PC-9 (cell line): ENCODE data around the gene UHMK1. TPM values are rescaled to one million over a fixed set of nuclear protein-coding genes. Genes with fewer than 3 reads are reported as not detected.

ENCODE experiments used
- BruUV-seq: library from RNA; stranded (reverse); fragments of 400-500 nt; replicated peaks from 2 replicates; lab custom pipeline; 2021; lab: Mats Ljungman, UMichigan
- CTCF ChIA-PET: fragments of 300-600 bp; sonication (Branson Sonifier 250); formaldehyde crosslinking; loops from one replicate; lab custom pipeline; 2022; ENCODE audit warnings: antibody characterized with exemption; lab: Charles Lee
- POLR2A ChIA-PET: fragments of 300-600 bp; sonication (Branson Sonifier 250); formaldehyde crosslinking; loops from one replicate; lab custom pipeline; 2022; ENCODE audit warnings: antibody characterized with exemption; ENCODE audit not compliant: unreplicated experiment; lab: Charles Lee
- DNase-seq, 2 experiments: peaks; one replicate each; pipeline versions ENCODE4 v3.0.0 to v3.0.0-alpha.2; 2015 to 2022; ENCODE audit warnings: mixed read lengths in 1 of 2
- H2AFZ ChIP-seq: fragments of 200-600 bp; sonication (generic); 2 replicates; pipeline ENCODE4 v1.8.1; 2017; ENCODE audit warnings: antibody characterized with exemption
- H3F3A ChIP-seq: fragments of 200-600 bp; sonication (generic); 2 replicates; pipeline ENCODE4 v1.8.1; 2017; ENCODE audit warnings: antibody characterized with exemption, mild to moderate bottlenecking, low read depth; ENCODE audit not compliant: insufficient read depth
- H3K27ac ChIP-seq: fragments of 200-600 bp; sonication (generic); 2 replicates; pipeline ENCODE4 v1.6.1; 2016; ENCODE audit warnings: mixed run types
- H3K27me3 ChIP-seq: fragments of 200-600 bp; sonication (generic); 2 replicates; pipeline ENCODE4 v1.6.1; 2016; ENCODE audit warnings: low read depth, mixed run types; ENCODE audit not compliant: insufficient read depth
- H3K36me3 ChIP-seq: fragments of 200-600 bp; sonication (generic); 2 replicates; pipeline ENCODE4 v1.6.1; 2016; ENCODE audit warnings: low read depth, mixed run types
- H3K4me1 ChIP-seq: fragments of 200-600 bp; sonication (generic); replicated peaks from 2 replicates; pipeline ENCODE4 v1.6.1; 2016; ENCODE audit warnings: mixed run types; ENCODE audit not compliant: insufficient read depth
- H3K4me2 ChIP-seq: fragments of 200-600 bp; sonication (generic); 2 replicates; pipeline ENCODE4 v1.6.1; 2017; ENCODE audit warnings: mixed run types
- H3K4me3 ChIP-seq: fragments of 200-600 bp; sonication (generic); 2 replicates; pipeline ENCODE4 v1.6.1; 2016; ENCODE audit warnings: mixed run types
- H3K79me2 ChIP-seq: fragments of 200-600 bp; sonication (generic); 2 replicates; pipeline ENCODE4 v1.6.1; 2017; ENCODE audit warnings: low read depth, mixed run types
- H3K9me2 ChIP-seq: fragments of 200-600 bp; sonication (generic); 2 replicates; pipeline ENCODE4 v1.8.1; 2017; ENCODE audit warnings: mild to moderate bottlenecking; ENCODE audit not compliant: insufficient read depth
- H3K9me3 ChIP-seq: fragments of 200-600 bp; sonication (generic); 2 replicates; pipeline ENCODE4 v1.8.1; 2016; ENCODE audit warnings: low read depth; ENCODE audit not compliant: insufficient read depth
- H4K20me1 ChIP-seq: fragments of 200-600 bp; sonication (generic); 2 replicates; pipeline ENCODE4 v1.8.1; 2017; ENCODE audit not compliant: insufficient read depth
- EZH2 ChIP-seq: fragments of 200-600 bp; sonication (generic); IDR thresholded peaks from 2 replicates; pipeline ENCODE4 v1.8.0; 2017; ENCODE audit warnings: antibody characterized with exemption, low read depth
- intact Hi-C: fragments of 100-400 bp; cut with micrococcal nuclease; formaldehyde crosslinking; loops from one replicate; pipeline ENCODE4 v1.10.0; 2022; ENCODE audit not compliant: unreplicated experiment
- total RNA-seq: library from RNA; stranded (reverse); gene quantifications from 2 replicates; pipeline ENCODE4 v1.2.3, GENCODE V29; 2021
- TF ChIP-seq, protein P1 (sequence below): fragments of 200-600 bp; sonication (generic); conservative IDR thresholded peaks from 2 replicates; pipeline ENCODE4 v1.6.1; 2017; ENCODE audit warnings: mixed run types, antibody characterized with exemption, mild to moderate bottlenecking, moderate library complexity

UHMK1 gene
- total RNA-seq, 1 experiment from 2014 or later: 49.5 TPM

DNA sequence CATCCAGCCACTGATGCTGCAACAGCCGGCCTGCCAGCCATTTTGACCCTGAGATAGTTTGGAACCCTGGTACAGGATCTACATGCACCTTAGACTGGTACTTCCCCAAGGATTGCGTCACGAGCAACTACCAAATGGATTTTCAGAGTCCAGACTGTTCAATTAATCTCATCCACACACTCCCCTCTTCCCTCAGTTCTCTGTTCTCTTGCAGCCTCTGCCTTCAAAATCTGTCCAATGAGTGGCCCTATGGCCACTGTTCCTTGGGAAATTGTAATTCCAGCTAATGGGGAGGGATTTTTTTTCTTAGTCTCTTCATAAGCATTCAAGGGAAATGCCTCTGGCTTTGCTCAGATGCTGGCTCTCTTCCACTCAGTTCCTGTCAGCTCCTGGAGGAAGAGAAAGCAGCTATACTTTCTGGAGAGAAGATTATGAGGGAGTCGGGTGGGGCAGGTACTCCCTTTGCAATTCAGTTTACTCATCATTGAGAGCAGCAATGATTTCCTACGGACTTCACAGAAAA, 44.1 kb downstream of the UHMK1 start:
- no peak overlapping the region for H3K4me3 ChIP-seq
- H3K79me2 ChIP-seq: no peaks in the 10 kb centered on the region
- no peak overlapping the region for H2AFZ ChIP-seq
- no peaks in the 10 kb centered on the region for H4K20me1 ChIP-seq
- no peaks in the 10 kb centered on the region for H3K9me2 ChIP-seq
- H3K4me2 ChIP-seq: no peak overlapping the region
- H3F3A ChIP-seq: peaks cover 22% of the 10 kb centered on the region
- peaks cover 8% of the 10 kb centered on the region; the same call in 1 of the 2 replicates for H3K9me3 ChIP-seq
- intact Hi-C loops: no loop called here
- TF ChIP-seq, protein P1, sequence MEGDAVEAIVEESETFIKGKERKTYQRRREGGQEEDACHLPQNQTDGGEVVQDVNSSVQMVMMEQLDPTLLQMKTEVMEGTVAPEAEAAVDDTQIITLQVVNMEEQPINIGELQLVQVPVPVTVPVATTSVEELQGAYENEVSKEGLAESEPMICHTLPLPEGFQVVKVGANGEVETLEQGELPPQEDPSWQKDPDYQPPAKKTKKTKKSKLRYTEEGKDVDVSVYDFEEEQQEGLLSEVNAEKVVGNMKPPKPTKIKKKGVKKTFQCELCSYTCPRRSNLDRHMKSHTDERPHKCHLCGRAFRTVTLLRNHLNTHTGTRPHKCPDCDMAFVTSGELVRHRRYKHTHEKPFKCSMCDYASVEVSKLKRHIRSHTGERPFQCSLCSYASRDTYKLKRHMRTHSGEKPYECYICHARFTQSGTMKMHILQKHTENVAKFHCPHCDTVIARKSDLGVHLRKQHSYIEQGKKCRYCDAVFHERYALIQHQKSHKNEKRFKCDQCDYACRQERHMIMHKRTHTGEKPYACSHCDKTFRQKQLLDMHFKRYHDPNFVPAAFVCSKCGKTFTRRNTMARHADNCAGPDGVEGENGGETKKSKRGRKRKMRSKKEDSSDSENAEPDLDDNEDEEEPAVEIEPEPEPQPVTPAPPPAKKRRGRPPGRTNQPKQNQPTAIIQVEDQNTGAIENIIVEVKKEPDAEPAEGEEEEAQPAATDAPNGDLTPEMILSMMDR: no peak
- TF ChIP-seq EZH2: no peak
- POLR2A ChIA-PET: interaction anchor here (0.7 to 1.0 kb wide), 2 partner anchors 19 to 20 kb away, joined by 7 read pairs; partner anchors contain the start of gene UAP1
- no peaks in the 10 kb centered on the region for H3K36me3 ChIP-seq
- no TSS peak for BruUV-seq
- CTCF ChIA-PET: no interaction called here
- peak overlapping the region; percentile 54 for H3K27ac ChIP-seq
- peaks cover 28% of the 10 kb centered on the region for H3K4me1 ChIP-seq
- peak; percentile 52 to 57 for DNase-seq
- H3K27me3 ChIP-seq: no peaks in the 10 kb centered on the region

DNA sequence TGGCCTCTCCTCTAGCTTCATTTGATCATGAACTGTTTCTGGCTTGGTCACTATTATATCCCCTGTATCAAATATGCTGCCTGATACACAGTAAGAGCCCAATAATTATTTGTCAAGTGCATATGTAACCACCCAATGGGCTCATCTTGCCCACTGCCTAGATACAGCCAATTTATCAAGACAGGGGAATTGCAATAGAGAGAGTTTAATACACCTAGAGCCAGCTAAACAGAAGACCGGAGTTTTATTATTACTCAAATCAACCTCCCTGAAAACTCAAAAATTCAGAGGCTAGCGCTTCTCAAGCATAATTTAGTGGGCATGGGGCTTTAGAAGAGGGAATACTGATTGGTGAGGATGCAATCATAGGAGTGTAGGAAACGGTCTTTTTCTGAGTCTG, 45.6 kb downstream of the UHMK1 start:
- POLR2A ChIA-PET: no interaction called here

DNA sequence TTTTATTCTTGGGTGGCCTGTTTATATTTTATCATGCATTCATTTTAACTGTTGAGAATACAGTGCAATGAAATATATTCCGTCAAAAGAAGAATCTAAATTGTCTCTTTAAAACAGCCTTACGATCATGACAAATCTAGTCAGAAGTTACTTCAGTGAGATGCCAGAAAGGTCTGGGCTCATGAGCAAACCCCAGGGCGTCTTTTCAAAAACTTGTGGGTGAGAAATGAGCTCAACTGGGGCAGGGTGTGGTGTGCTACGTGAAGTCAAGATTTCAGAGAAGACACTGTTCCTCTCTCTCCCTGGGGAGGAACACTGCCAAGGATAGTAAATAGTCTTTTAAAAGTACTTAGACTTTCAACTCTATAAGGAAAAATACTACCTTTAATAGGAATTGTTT, 50.6 kb downstream of the UHMK1 start:
- POLR2A ChIA-PET: no interaction called here
- H3K27ac ChIP-seq: no peak overlapping the region
- H4K20me1 ChIP-seq: no peaks in the 10 kb centered on the region
- peaks cover 11% of the 10 kb centered on the region; the same call in 1 of the 2 replicates for H3F3A ChIP-seq
- no peaks in the 10 kb centered on the region for H3K9me2 ChIP-seq
- no peak for TF ChIP-seq EZH2
- H3K36me3 ChIP-seq: no peaks in the 10 kb centered on the region
- no peak overlapping the region for H3K4me3 ChIP-seq
- no TSS peak for BruUV-seq
- H2AFZ ChIP-seq: no peak overlapping the region
- intact Hi-C loops: no loop called here
- no peaks in the 10 kb centered on the region for H3K27me3 ChIP-seq
- H3K79me2 ChIP-seq: no peaks in the 10 kb centered on the region
- CTCF ChIA-PET: no interaction called here
- no peak for DNase-seq
- peaks cover 5% of the 10 kb centered on the region; the same call in 1 of the 2 replicates for H3K9me3 ChIP-seq
- H3K4me1 ChIP-seq: peaks cover 21% of the 10 kb centered on the region
- H3K4me2 ChIP-seq: no peak overlapping the region

More for the DNA sequence above, 45.6 kb downstream of the UHMK1 start:
- Histone ChIP-seq H3K4me1 (peaks cover 24% of the 10 kb centered on the region), H3K27ac (no peak overlapping the region), H3K79me2 (no peaks in the 10 kb centered on the region), H4K20me1 (no peaks in the 10 kb centered on the region), H3K9me2 (no peaks in the 10 kb centered on the region), H3K4me2 (no peak overlapping the region), H3F3A (peaks cover 22% of the 10 kb centered on the region), H2AFZ (no peak overlapping the region), H3K36me3 (no peaks in the 10 kb centered on the region), H3K9me3 (peaks cover 8% of the 10 kb centered on the region; the same call in 1 of the 2 replicates), H3K27me3 (no peaks in the 10 kb centered on the region), H3K4me3 (no peak overlapping the region)
- TF ChIP-seq, protein P1: no peak
- no peak for TF ChIP-seq EZH2
- no TSS peak for BruUV-seq
- intact Hi-C loops: no loop called here
- no peak for DNase-seq
- CTCF ChIA-PET: no interaction called here
